HepG2 (cell line): ENCODE results near the gene SHROOM2. TPM values are rescaled to one million over a fixed set of nuclear protein-coding genes. Genes with fewer than 3 reads are reported as not detected.

Source experiments
- ATAC-seq: fragments of 200-7000 bp; cut with Tn5 transposase; 3 replicates; pipeline ENCODE4 v1.9.1; 2020; ENCODE audit warnings: mild to moderate bottlenecking, moderate library complexity
- BruUV-seq: library from RNA; stranded (reverse); fragments of 400-500 nt; replicated peaks from 2 replicates; lab custom pipeline; 2021; lab: Mats Ljungman, UMichigan
- CTCF ChIA-PET: fragments of 300-600 bp; formaldehyde crosslinking; extraction: SDS; loops from one replicate; lab custom pipeline; 2021; ENCODE audit warnings: low total read pairs, inconsistent platforms, low intra/inter-chr PET ratio; lab: Yijun Ruan, JAX
- POLR2A ChIA-PET: fragments of 350-600 bp; sonication (Branson Sonifier 250); formaldehyde crosslinking; loops from one replicate; lab custom pipeline; 2020; ENCODE audit warnings: antibody characterized with exemption, inconsistent platforms; lab: Yijun Ruan, JAX
- DNase-seq: peaks from one replicate; pipeline ENCODE4 v3.0.0-alpha.2; 2015; ENCODE audit warnings: low spot score
- FAIRE-seq: peaks from 3 replicates; lab custom pipeline; 2011; peaks lifted over from hg19 to GRCh38; lab: Jason Lieb, UNC
- H2AFZ ChIP-seq: one replicate; pipeline ENCODE4 v1.6.1; 2011; ENCODE audit warnings: low read length, inconsistent platforms
- H3K27ac ChIP-seq: fragments of 300-600 bp; 3 replicates; pipeline ENCODE4 v1.8.0; 2011; ENCODE audit warnings: mixed run types, mild to moderate bottlenecking, mixed read lengths, low read length, inconsistent platforms; ENCODE audit not compliant: insufficient read depth; ENCODE audit errors: extremely low read length
- H3K27me3 ChIP-seq, 2 experiments: fragments of 200-600 bp in 1 of 2; 2 replicates in 1 of 2; 3 replicates in 1 of 2; pipeline versions ENCODE4 v1.6.0 to v1.8.0; 2011; ENCODE audit warnings: low read length in 2 of 2, mild to moderate bottlenecking in 2 of 2, moderate library complexity in 2 of 2, inconsistent platforms in 1 of 2; ENCODE audit not compliant: insufficient read depth in 2 of 2, control insufficient read depth in 1 of 2
- H3K36me3 ChIP-seq, 2 experiments: fragments of 200-600 bp in 1 of 2; replicated peaks in 1 of 2; 2 replicates in 1 of 2; 3 replicates in 1 of 2; pipeline versions ENCODE4 v1.5.1 to v1.8.0; 2011; ENCODE audit warnings: low read length in 2 of 2, inconsistent platforms in 1 of 2; ENCODE audit not compliant: insufficient read depth in 2 of 2, control insufficient read depth in 1 of 2
- H3K4me1 ChIP-seq: 2 replicates; pipeline ENCODE4 v1.5.1; 2012; ENCODE audit warnings: low read length, inconsistent platforms; ENCODE audit not compliant: insufficient read depth
- H3K4me2 ChIP-seq: 2 replicates; pipeline ENCODE4 v1.6.0; 2011; ENCODE audit warnings: low read depth, low read length, inconsistent platforms
- H3K4me3 ChIP-seq, 3 experiments: fragments of 200-600 bp in 1 of 3; sonication (generic), shearing (Covaris generic) in 1 of 3; replicated peaks in 1 of 3; 2 replicates each; pipeline ENCODE4 v1.5.1; 2011 to 2016; ENCODE audit warnings: low read length in 3 of 3, inconsistent platforms in 2 of 3, low read depth in 2 of 3, mild to moderate bottlenecking in 2 of 3, control low read depth in 1 of 3, mixed read lengths in 1 of 3; ENCODE audit not compliant: insufficient read depth in 1 of 3
- H3K79me2 ChIP-seq: one replicate; pipeline ENCODE4 v1.6.1; 2011; ENCODE audit warnings: low read length, inconsistent platforms; ENCODE audit not compliant: insufficient read depth
- H3K9ac ChIP-seq: 2 replicates; pipeline ENCODE4 v1.6.0; 2011; ENCODE audit warnings: mild to moderate bottlenecking, low read depth, low read length, inconsistent platforms; ENCODE audit not compliant: insufficient read depth
- H3K9me3 ChIP-seq: 2 replicates; pipeline ENCODE4 v1.5.1; 2012; ENCODE audit warnings: mild to moderate bottlenecking, low read length
- H4K20me1 ChIP-seq: 2 replicates; pipeline ENCODE4 v1.6.0; 2011; ENCODE audit warnings: inconsistent platforms, mild to moderate bottlenecking, low read length, moderate library complexity; ENCODE audit not compliant: insufficient read depth
- CBX5 ChIP-seq: sonication (generic); formaldehyde crosslinking; IDR thresholded peaks from 2 replicates; pipeline ENCODE4 v1.4.0; 2020; ENCODE audit warnings: missing genetic modification reagents, borderline replicate concordance
- EHMT2 ChIP-seq: fragments of 200-600 bp; sonication (generic); IDR thresholded peaks from 2 replicates; pipeline ENCODE4 v1.7.0; 2017; ENCODE audit warnings: antibody characterized with exemption, low read depth, low read length, borderline replicate concordance
- KLF12 ChIP-seq: sonication (generic); formaldehyde crosslinking; IDR thresholded peaks from 2 replicates; pipeline ENCODE4 v1.4.0; 2020; ENCODE audit warnings: missing genetic modification reagents, borderline replicate concordance
- KLF15 ChIP-seq: sonication (generic); formaldehyde crosslinking; IDR thresholded peaks from 2 replicates; pipeline ENCODE4 v1.8.1; 2023; ENCODE audit warnings: borderline replicate concordance, mild to moderate bottlenecking, inconsistent platforms, missing genetic modification reagents, mixed read lengths
- NAIF1 ChIP-seq: sonication (generic); formaldehyde crosslinking; IDR thresholded peaks from 2 replicates; pipeline ENCODE4 v1.5.0; 2020; ENCODE audit warnings: mild to moderate bottlenecking, missing genetic modification reagents, borderline replicate concordance
- NR2F1 ChIP-seq, 2 experiments: fragments of 450-650 bp in 1 of 2; formaldehyde crosslinking in 1 of 2; IDR thresholded peaks; 2 replicates each; pipeline versions ENCODE4 v1.5.0 to v1.6.1; 2016 to 2020; ENCODE audit warnings: mild to moderate bottlenecking in 1 of 2, missing compliant biosample characterization in 1 of 2, missing genetic modification reagents in 1 of 2, moderate library complexity in 1 of 2
- SIN3A ChIP-seq: IDR thresholded peaks from 2 replicates; pipeline ENCODE4 v1.6.1; 2011; ENCODE audit warnings: low read depth, mild to moderate bottlenecking, control low read depth, low read length, borderline replicate concordance
- XRCC5 ChIP-seq: fragments of 200-400 bp; formaldehyde crosslinking; optimal IDR thresholded peaks from 2 replicates; pipeline ENCODE3; 2017; ENCODE audit warnings: mild to moderate bottlenecking, low read length
- ZHX2 ChIP-seq, 2 experiments: sonication (generic) in 1 of 2; formaldehyde crosslinking in 1 of 2; IDR thresholded peaks; 2 replicates each; pipeline versions ENCODE4 v1.6.1 to v1.9.0; 2014 to 2022; ENCODE audit warnings: antibody characterized with exemption in 1 of 2, borderline replicate concordance in 1 of 2, inconsistent platforms in 1 of 2, low read depth in 1 of 2, missing genetic modification reagents in 1 of 2
- ZNF121 ChIP-seq: sonication (generic); formaldehyde crosslinking; IDR thresholded peaks from 2 replicates; pipeline ENCODE4 v1.5.0; 2020; ENCODE audit warnings: mild to moderate bottlenecking, missing genetic modification reagents
- ZNF780A ChIP-seq: sonication (generic); formaldehyde crosslinking; IDR thresholded peaks from 2 replicates; pipeline ENCODE4 v1.8.0; 2022; ENCODE audit warnings: mild to moderate bottlenecking, missing genetic modification reagents, moderate library complexity
- WGBS: methylation state at CpG from one replicate; pipeline ENCODE4 v1.1.6; 2017; ENCODE audit warnings: low lambda C conversion rate; 5-methylcytosine and 5-hydroxymethylcytosine counted together
- in situ Hi-C: cut with HindIII; loops from 2 replicates; pipeline ENCODE4 v1.10.0; 2017; ENCODE audit warnings: low pct_unique_long_range_greater_than_20kb; ENCODE audit not compliant: extremely low pct_ligation_motif_present
- intact Hi-C: fragments of 100-400 bp; cut with micrococcal nuclease; formaldehyde crosslinking; loops from one replicate; pipeline ENCODE4 v1.10.0; 2022; ENCODE audit not compliant: unreplicated experiment
- polyA plus RNA-seq, 8 experiments: library from polyadenylated mRNA; depleted of rRNA in 3 of 8; stranded (reverse) in 7 of 8; unstranded in 1 of 8; fragments of >200 nt; fragmentation: Illumina TruSeq in 4 of 8; extraction: Trizol in 4 of 8; gene quantifications; 2 replicates each; pipeline versions ENCODE4 v1.2.1 to v1.2.3, GENCODE V29; 2011 to 2016; ENCODE audit warnings: low read depth in 4 of 8, missing spikeins in 1 of 8, mixed read lengths in 1 of 8; ENCODE audit not compliant: insufficient read depth in 1 of 8
- total RNA-seq, 5 experiments: library from RNA; depleted of rRNA; stranded (reverse); fragments of >200 nt; fragmentation: Illumina TruSeq; extraction: Trizol; gene quantifications; 2 replicates each; pipeline ENCODE4 v1.2.3, GENCODE V29; 2016; ENCODE audit warnings: low read depth in 1 of 5
- TF ChIP-seq, protein P1 (sequence below): sonication (generic); formaldehyde crosslinking; conservative IDR thresholded peaks from 2 replicates; pipeline ENCODE4 v1.8.0; 2022; ENCODE audit warnings: mild to moderate bottlenecking, moderate library complexity, missing genetic modification reagents

Gene SHROOM2
- total and polyA plus RNA-seq, 2 of the 13 experiments (the other 11 are each of a cell fraction or from before 2014, with no cell fraction given), result 0.92 to 1.4 TPM

- FAIRE-seq (no peak), DNase-seq (no peak), ATAC-seq (no peak)
- Histone ChIP-seq H2AFZ (no peak overlapping the region), H3K4me1 (peaks cover 12% of the 10 kb centered on the region), H3K4me2 (no peak overlapping the region), H3K9ac (no peak overlapping the region), H4K20me1 (no peaks in the 10 kb centered on the region), H3K27me3 (no peaks in the 10 kb centered on the region), H3K4me3 (no peak overlapping the region), H3K9me3 (0 out of 2 replicates have a peak, but pooled peaks cover under 1% of the 10 kb centered on the region), H3K36me3 (no peaks in the 10 kb centered on the region), H3K27ac (no peak overlapping the region), H3K79me2 (peaks cover 3% of the 10 kb centered on the region)
- POLR2A ChIA-PET, result no interaction called here
- intact Hi-C loops (no loop called here), in situ Hi-C loops (no loop called here)
- no TSS peak for BruUV-seq
- TF ChIP-seq KLF15 (CRISPR knock-in tag), result no peak
- TF ChIP-seq CBX5 (CRISPR knock-in tag), result no peak
- no peak for TF ChIP-seq XRCC5
- no peak for TF ChIP-seq NAIF1 (CRISPR knock-in tag)
- TF ChIP-seq, protein P1, sequence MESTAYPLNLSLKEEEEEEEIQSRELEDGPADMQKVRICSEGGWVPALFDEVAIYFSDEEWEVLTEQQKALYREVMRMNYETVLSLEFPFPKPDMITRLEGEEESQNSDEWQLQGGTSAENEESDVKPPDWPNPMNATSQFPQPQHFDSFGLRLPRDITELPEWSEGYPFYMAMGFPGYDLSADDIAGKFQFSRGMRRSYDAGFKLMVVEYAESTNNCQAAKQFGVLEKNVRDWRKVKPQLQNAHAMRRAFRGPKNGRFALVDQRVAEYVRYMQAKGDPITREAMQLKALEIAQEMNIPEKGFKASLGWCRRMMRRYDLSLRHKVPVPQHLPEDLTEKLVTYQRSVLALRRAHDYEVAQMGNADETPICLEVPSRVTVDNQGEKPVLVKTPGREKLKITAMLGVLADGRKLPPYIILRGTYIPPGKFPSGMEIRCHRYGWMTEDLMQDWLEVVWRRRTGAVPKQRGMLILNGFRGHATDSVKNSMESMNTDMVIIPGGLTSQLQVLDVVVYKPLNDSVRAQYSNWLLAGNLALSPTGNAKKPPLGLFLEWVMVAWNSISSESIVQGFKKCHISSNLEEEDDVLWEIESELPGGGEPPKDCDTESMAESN (CRISPR knock-in tag), result no peak
- TF ChIP-seq ZNF121 (CRISPR knock-in tag), result no peak
- no peak for TF ChIP-seq ZNF780A
- no peak for TF ChIP-seq EHMT2
- no peak for TF ChIP-seq SIN3A
- no peak for TF ChIP-seq ZHX2 (IDR thresholded peaks at IDR 0.05; ENCODE audit: low read depth)
- TF ChIP-seq ZHX2 (CRISPR knock-in tag; IDR thresholded peaks at IDR 0.05; ENCODE audit: borderline replicate concordance), result no peak
- TF ChIP-seq NR2F1 (CRISPR knock-in tag; IDR thresholded peaks at IDR 0.05), result no peak
- no peak for TF ChIP-seq KLF12 (CRISPR knock-in tag)
- CTCF ChIA-PET, result no interaction called here
- 88% methylated on average over 7 of the region's 7 CpGs for WGBS
Observed at GRCh38 chrX:9794495-9794894, 8.3 kb downstream of the SHROOM2 start.
